Measurements from ENCODE around the gene ALDH3B1.

Gene ALDH3B1

DNA sequence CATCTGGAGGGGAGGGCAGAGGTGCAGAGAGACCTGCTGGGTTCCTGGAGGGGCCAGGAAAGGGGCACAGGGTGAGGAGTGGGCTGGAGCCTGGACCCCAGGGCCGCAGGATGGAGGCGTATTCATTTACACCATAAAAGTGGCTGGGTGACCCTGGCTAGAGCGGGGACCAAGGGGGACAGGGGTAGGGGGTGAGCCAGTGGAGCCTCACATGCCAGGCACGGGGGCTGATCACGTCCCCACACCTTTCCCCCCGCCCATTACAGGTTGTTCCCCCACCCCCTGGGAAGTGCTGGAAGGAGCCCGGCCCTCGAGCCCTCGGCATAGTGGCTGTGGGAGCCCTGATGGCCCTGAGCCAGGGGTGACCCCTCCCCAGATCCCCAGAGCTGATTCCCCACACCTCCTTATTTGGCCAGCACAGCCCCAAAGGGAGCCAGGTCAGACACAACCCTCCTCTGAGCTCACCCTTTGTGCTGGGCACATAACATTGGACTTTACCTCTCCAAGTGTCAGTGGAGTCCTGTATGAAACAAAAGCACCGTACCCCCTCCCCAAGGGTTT is 29.5 kb downstream of the ALDH3B1 start:
- peaks cover 36% of the 10 kb centered on the region for H3K4me1 ChIP-seq (ENCODE audit: control insufficient read depth, insufficient read depth, low read length, poor library complexity, severe bottlenecking)

DNA sequence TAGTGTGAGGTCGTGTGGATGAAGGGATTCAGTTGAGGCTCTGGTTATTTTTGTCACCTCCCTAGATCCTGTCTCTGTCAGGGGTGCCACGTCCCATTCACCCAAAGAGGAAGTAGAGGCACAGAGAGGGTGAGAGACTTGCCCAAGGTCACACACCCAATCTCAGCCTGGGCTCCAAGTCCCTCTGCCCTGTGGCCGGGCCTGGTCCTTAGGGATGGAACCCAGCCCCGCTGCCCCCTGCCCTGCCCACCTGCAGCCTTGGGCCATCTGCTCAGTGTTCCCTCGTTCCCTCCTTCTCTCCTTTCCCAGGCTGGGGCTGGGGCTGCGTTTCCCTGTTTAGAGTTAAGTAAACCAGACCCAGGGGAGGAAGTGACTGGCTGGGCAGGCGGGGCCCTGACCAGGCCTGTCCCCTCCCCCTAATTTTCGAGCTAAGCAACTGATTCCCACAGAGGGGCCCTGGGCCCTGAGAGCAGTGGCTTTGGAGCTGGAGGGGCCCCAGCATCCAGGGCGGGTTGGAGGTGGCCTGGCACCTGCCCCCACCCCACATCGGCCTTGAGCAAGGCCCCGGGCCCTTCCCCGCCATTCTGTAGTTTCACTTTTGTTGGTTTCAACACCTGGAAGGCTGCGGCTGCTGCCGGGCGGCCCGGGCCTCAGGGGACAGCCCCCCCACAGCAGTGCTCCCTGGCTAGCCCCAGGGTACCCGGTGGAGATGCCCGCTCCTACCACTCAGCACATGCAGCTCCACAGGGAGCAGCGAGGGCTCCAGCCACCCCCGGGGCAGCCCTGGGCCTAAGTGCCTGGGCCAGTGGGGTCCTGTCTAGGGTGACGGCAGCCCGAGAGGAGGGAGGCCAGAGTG is 30.2 kb downstream of the ALDH3B1 start:
- Histone ChIP-seq H3K36me3 (ENCODE audit: control insufficient read depth, insufficient read depth, low read length) (peaks cover 33% of the 10 kb centered on the region), H3K27ac (ENCODE audit: insufficient read depth, low read length, poor library complexity, severe bottlenecking) (peak overlapping the region; percentile 84), H3K4me1 (ENCODE audit: control insufficient read depth, insufficient read depth, low read length, poor library complexity, severe bottlenecking) (peaks cover 36% of the 10 kb centered on the region), H3K27me3 (replicated peaks; ENCODE audit: control insufficient read depth, insufficient read depth, low read length, poor library complexity, severe bottlenecking) (no peaks in the 10 kb centered on the region), H3K9me3 (ENCODE audit: control insufficient read depth, low read length) (no peaks in the 10 kb centered on the region), H3K4me3 (ENCODE audit: insufficient read depth, low read depth, low read length, poor library complexity, severe bottlenecking) (peak overlapping the region; percentile 92)
- peak in 1 of 3 donors; percentile 14 for DNase-seq

More for the DNA sequence above, 29.5 kb downstream of the ALDH3B1 start:
- Histone ChIP-seq H3K9me3 (ENCODE audit: control insufficient read depth, low read length) (no peaks in the 10 kb centered on the region), H3K27me3 (replicated peaks; ENCODE audit: control insufficient read depth, insufficient read depth, low read length, poor library complexity, severe bottlenecking) (no peaks in the 10 kb centered on the region), H3K27ac (ENCODE audit: insufficient read depth, low read length, poor library complexity, severe bottlenecking) (peak overlapping the region; percentile 84), H3K36me3 (ENCODE audit: control insufficient read depth, insufficient read depth, low read length) (peaks cover 26% of the 10 kb centered on the region), H3K4me3 (ENCODE audit: insufficient read depth, low read depth, low read length, poor library complexity, severe bottlenecking) (peak overlapping the region; percentile 92)
- DNase-seq, result no peak

DNA sequence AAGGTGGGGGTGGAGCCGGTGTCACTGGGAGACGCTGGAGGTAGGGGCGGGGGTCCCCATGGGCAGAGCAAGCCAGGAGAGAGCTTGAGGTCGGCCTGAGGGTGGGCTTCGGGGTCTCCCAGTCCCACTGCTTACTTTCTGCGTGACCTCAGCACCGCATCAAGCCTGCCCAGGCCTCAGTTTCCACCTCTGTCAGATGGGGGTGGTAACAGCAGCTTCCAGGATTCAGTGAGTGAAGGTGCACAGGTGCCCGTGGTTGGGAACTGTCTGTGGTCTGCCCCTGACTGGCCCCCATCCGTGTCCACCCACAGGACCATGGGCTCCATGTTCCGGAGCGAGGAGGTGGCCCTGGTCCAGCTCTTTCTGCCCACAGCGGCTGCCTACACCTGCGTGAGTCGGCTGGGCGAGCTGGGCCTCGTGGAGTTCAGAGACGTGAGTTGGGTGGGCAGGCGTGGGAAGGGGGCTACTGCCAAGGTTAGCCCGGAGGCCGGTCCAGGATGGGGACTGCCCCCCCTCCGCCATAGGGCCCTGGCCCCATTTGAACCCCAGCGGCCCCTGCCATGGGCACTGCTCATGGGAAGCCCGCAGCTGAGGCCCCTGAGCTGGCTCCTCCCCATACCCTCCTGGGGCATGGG is 30.9 kb downstream of the ALDH3B1 start:
- Histone ChIP-seq H3K4me3 (ENCODE audit: insufficient read depth, low read depth, low read length, poor library complexity, severe bottlenecking) (peak overlapping the region; percentile 92), H3K27me3 (replicated peaks; ENCODE audit: control insufficient read depth, insufficient read depth, low read length, poor library complexity, severe bottlenecking) (no peaks in the 10 kb centered on the region), H3K27ac (ENCODE audit: insufficient read depth, low read length, poor library complexity, severe bottlenecking) (peak overlapping the region; percentile 84), H3K9me3 (ENCODE audit: control insufficient read depth, low read length) (no peaks in the 10 kb centered on the region), H3K36me3 (ENCODE audit: control insufficient read depth, insufficient read depth, low read length) (peaks cover 38% of the 10 kb centered on the region), H3K4me1 (ENCODE audit: control insufficient read depth, insufficient read depth, low read length, poor library complexity, severe bottlenecking) (peaks cover 36% of the 10 kb centered on the region)
- no peak for DNase-seq

DNA sequence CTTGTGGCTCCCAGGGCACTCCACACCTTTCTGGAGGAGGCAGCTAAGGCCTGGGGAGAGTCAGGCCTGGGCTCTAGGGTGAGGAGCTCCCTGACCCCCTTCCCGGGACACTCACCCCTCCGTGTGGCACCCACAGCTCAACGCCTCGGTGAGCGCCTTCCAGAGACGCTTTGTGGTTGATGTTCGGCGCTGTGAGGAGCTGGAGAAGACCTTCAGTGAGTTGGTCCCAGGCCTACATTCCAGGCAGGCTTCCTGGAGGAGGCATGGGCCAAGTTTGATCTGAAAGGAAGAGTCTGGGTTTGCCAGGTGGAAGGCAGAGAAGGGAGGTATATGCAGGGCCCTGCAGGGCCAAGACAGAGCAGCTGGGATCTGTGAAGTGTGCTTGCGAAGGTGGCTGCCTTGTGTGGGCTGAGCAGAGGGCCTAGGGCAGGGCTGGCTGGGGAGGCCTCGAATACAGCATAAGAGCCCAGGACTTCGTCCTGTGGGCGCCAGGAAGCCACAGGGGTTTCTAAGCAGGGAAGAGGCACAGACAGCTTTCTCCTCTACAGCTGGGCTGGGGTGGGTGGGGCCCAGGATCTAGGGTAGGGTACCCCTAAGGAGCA is 31.6 kb downstream of the ALDH3B1 start:
- H3K36me3 ChIP-seq (ENCODE audit: control insufficient read depth, insufficient read depth, low read length), result peaks cover 44% of the 10 kb centered on the region

DNA sequence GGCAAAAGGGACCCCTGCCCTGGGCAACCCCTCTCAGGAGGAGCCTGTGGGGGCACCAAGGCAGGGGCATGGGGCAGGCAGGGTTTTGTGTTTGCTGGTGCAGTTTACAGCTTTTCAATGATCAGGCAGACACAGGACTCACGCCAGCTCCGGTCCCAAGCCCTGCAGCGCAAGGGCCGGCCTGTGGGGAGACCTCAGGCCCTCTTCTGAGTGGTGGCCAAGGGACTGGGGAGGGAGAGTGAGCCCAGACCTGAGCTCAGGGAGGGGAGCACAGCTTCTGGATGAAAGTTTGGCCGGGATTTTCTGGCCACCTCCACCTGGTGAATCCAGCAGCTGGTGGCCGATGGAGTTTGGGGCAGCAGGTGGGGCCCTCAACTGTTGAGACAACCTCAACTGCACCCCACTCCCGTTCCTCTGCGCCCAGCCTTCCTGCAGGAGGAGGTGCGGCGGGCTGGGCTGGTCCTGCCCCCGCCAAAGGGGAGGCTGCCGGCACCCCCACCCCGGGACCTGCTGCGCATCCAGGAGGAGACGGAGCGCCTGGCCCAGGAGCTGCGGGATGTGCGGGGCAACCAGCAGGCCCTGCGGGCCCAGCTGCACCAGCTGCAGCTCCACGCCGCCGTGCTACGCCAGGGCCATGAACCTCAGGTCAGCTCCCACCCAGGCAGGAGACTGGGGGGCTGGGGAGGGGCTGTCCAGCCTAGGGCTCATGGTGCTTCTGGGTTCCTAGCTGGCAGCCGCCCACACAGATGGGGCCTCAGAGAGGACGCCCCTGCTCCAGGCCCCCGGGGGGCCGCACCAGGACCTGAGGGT is 32.3 kb downstream of the ALDH3B1 start:
- Histone ChIP-seq H3K9me3 (ENCODE audit: control insufficient read depth, low read length) (no peaks in the 10 kb centered on the region), H3K36me3 (ENCODE audit: control insufficient read depth, insufficient read depth, low read length) (peaks cover 45% of the 10 kb centered on the region), H3K4me3 (ENCODE audit: insufficient read depth, low read depth, low read length, poor library complexity, severe bottlenecking) (no peak overlapping the region), H3K27ac (ENCODE audit: insufficient read depth, low read length, poor library complexity, severe bottlenecking) (peak overlapping the region; percentile 84), H3K27me3 (replicated peaks; ENCODE audit: control insufficient read depth, insufficient read depth, low read length, poor library complexity, severe bottlenecking) (no peaks in the 10 kb centered on the region), H3K4me1 (ENCODE audit: control insufficient read depth, insufficient read depth, low read length, poor library complexity, severe bottlenecking) (peaks cover 23% of the 10 kb centered on the region)
- no peak for DNase-seq

More for the DNA sequence above, 31.6 kb downstream of the ALDH3B1 start:
- no peak for DNase-seq
- H3K4me1 ChIP-seq (ENCODE audit: control insufficient read depth, insufficient read depth, low read length, poor library complexity, severe bottlenecking), result peaks cover 29% of the 10 kb centered on the region
- no peaks in the 10 kb centered on the region for H3K9me3 ChIP-seq (ENCODE audit: control insufficient read depth, low read length)
- no peaks in the 10 kb centered on the region for H3K27me3 ChIP-seq (replicated peaks; ENCODE audit: control insufficient read depth, insufficient read depth, low read length, poor library complexity, severe bottlenecking)
- H3K4me3 ChIP-seq (ENCODE audit: insufficient read depth, low read depth, low read length, poor library complexity, severe bottlenecking), result no peak overlapping the region
- H3K27ac ChIP-seq (ENCODE audit: insufficient read depth, low read length, poor library complexity, severe bottlenecking), result peak overlapping the region; percentile 84

DNA sequence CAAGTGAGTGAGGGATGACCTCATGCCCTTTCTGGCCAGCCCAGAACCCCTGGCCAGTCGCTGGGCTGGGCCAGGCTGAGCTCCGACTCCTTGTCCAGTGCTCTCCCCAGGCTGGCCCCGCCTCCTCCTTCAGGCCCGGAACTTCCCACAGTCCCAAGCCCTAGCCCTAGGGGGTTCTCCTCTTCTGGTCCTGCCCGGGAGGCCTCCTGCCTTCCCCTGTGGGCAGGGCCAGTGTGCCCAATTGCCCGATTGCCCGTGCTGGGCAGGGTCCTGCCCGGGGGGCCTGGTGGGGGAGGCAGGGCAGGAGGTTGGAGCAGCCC is 32.9 kb downstream of the ALDH3B1 start:
- Histone ChIP-seq H3K4me3 (ENCODE audit: insufficient read depth, low read depth, low read length, poor library complexity, severe bottlenecking) (no peak overlapping the region), H3K9me3 (ENCODE audit: control insufficient read depth, low read length) (no peaks in the 10 kb centered on the region), H3K27ac (ENCODE audit: insufficient read depth, low read length, poor library complexity, severe bottlenecking) (no peak overlapping the region), H3K36me3 (ENCODE audit: control insufficient read depth, insufficient read depth, low read length) (peaks cover 45% of the 10 kb centered on the region), H3K27me3 (replicated peaks; ENCODE audit: control insufficient read depth, insufficient read depth, low read length, poor library complexity, severe bottlenecking) (no peaks in the 10 kb centered on the region), H3K4me1 (ENCODE audit: control insufficient read depth, insufficient read depth, low read length, poor library complexity, severe bottlenecking) (peaks cover 23% of the 10 kb centered on the region)
- no peak for DNase-seq

DNA sequence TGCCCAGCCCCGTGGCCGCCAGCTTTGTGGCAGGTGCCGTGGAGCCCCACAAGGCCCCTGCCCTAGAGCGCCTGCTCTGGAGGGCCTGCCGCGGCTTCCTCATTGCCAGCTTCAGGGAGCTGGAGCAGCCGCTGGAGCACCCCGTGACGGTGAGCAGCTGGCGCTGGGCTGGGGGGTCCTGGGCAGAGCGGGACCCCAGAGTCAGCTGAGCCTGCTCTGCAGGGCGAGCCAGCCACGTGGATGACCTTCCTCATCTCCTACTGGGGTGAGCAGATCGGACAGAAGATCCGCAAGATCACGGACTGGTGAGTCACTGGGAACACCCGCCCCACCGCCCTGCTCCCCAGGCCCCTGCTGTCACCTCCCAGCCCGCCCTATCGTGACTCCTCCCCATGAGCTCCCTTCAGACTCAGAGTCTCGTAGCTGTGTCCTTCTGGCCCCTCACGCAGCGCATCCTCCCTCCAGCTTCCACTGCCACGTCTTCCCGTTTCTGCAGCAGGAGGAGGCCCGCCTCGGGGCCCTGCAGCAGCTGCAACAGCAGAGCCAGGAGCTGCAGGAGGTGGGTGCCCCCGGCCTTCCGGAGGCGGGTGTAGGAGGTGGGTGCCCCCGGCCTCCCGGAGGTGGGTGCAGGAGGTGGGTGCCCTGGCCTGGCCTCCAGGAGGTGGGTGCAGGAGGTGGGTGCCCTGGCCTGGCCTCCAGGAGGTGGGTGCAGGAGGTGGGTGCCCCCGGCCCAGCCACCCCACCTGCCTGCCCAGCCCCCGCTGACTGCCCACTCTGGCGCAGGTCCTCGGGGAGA is 33.4 kb downstream of the ALDH3B1 start:
- no peaks in the 10 kb centered on the region for H3K9me3 ChIP-seq (ENCODE audit: control insufficient read depth, low read length)
- no peak for DNase-seq
- no peak overlapping the region for H3K27ac ChIP-seq (ENCODE audit: insufficient read depth, low read length, poor library complexity, severe bottlenecking)
- no peaks in the 10 kb centered on the region for H3K27me3 ChIP-seq (replicated peaks; ENCODE audit: control insufficient read depth, insufficient read depth, low read length, poor library complexity, severe bottlenecking)
- peaks cover 47% of the 10 kb centered on the region for H3K36me3 ChIP-seq (ENCODE audit: control insufficient read depth, insufficient read depth, low read length)
- H3K4me3 ChIP-seq (ENCODE audit: insufficient read depth, low read depth, low read length, poor library complexity, severe bottlenecking), result no peak overlapping the region
- peaks cover 19% of the 10 kb centered on the region for H3K4me1 ChIP-seq (ENCODE audit: control insufficient read depth, insufficient read depth, low read length, poor library complexity, severe bottlenecking)

DNA sequence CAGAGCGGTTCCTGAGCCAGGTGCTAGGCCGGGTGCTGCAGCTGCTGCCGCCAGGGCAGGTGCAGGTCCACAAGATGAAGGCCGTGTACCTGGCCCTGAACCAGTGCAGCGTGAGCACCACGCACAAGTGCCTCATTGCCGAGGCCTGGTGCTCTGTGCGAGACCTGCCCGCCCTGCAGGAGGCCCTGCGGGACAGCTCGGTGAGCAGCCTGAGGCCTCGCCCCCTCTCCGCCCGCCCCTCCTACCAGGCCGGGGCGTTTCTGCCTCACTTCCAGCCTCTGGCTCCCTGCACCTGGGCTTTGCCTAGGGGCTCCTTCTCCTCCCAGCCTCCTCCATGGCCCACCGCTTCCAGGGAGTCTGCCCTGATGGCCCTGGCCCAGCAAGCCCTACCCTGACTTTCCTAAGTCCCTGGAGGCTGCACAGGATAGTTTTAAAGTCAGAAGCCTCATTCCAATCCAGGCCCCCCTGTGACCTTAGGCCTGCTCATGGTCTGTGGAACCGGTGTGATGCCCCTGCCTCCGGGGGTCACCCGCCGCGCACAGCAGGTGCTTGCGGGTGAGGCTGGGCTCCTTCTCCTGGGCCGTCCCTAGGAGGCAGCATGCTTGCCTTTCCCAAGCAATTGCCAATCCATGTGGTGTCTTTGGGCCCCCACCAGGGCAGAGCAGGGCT is 34.2 kb downstream of the ALDH3B1 start:
- no peak for DNase-seq
- peaks cover 15% of the 10 kb centered on the region for H3K4me1 ChIP-seq (ENCODE audit: control insufficient read depth, insufficient read depth, low read length, poor library complexity, severe bottlenecking)
- H3K36me3 ChIP-seq (ENCODE audit: control insufficient read depth, insufficient read depth, low read length), result peaks cover 54% of the 10 kb centered on the region
- no peak overlapping the region for H3K4me3 ChIP-seq (ENCODE audit: insufficient read depth, low read depth, low read length, poor library complexity, severe bottlenecking)
- H3K27me3 ChIP-seq (replicated peaks; ENCODE audit: control insufficient read depth, insufficient read depth, low read length, poor library complexity, severe bottlenecking), result no peaks in the 10 kb centered on the region
- no peak overlapping the region for H3K27ac ChIP-seq (ENCODE audit: insufficient read depth, low read length, poor library complexity, severe bottlenecking)
- no peaks in the 10 kb centered on the region for H3K9me3 ChIP-seq (ENCODE audit: control insufficient read depth, low read length)
